Daoy (cell line): ENCODE data around the gene SCART1. TPM values are rescaled to one million over a fixed set of nuclear protein-coding genes. Genes with fewer than 3 reads are reported as not detected.

Source experiments
- total RNA-seq: library from RNA; depleted of rRNA; stranded (reverse); fragments of >200 nt; shearing (Covaris generic); gene quantifications from 2 replicates; pipeline ENCODE4 v1.2.3, GENCODE V29; 2014; rRNA removed

SCART1 gene
- total RNA-seq, 1 experiment from 2014 or later = 0.40 TPM

Other genes starting within 250 kb of the SCART1 start
- not detected in 2 replicates for gene UTF1, start 223.7 kb upstream of the SCART1 start, total RNA-seq
- not detected in 2 replicates for gene VENTX, start 216.1 kb upstream of the SCART1 start, total RNA-seq
- 2.9 and 6.2 TPM in 2 replicates for gene ADAM8, start 177.1 kb upstream of the SCART1 start, total RNA-seq
- 19.8 and 21.6 TPM in 2 replicates for gene TUBGCP2, start 145.1 kb upstream of the SCART1 start, total RNA-seq
- gene ZNF511, start 145.0 kb upstream of the SCART1 start, total RNA-seq = 29.8 and 40.9 TPM in 2 replicates
- not detected in 2 replicates for gene CALY, start 117.0 kb upstream of the SCART1 start, total RNA-seq
- gene PRAP1, start 106.6 kb upstream of the SCART1 start, total RNA-seq = not detected in 2 replicates
- gene FUOM, start 95.9 kb upstream of the SCART1 start, total RNA-seq = 0.80 and 2.9 TPM in 2 replicates
- gene ECHS1, start 80.6 kb upstream of the SCART1 start, total RNA-seq = 79.0 and 94.8 TPM in 2 replicates
- 0.48 and 2.1 TPM in 2 replicates for gene PAOX, start 74.7 kb upstream of the SCART1 start, total RNA-seq
- 35.8 and 51.0 TPM in 2 replicates for gene MTG1, start 59.8 kb upstream of the SCART1 start, total RNA-seq
- not detected in 2 replicates for gene SPRN, start 29.3 kb upstream of the SCART1 start, total RNA-seq
- 0.12 and 2.5 TPM in 2 replicates for gene CYP2E1, start 73.4 kb downstream of the SCART1 start, total RNA-seq
- gene SYCE1, start 111.6 kb downstream of the SCART1 start, total RNA-seq = 0.80 TPM in 1 of 2 replicates, not detected in the other
- not detected in 2 replicates for gene FRG2B, start 172.8 kb downstream of the SCART1 start, total RNA-seq